Amygdala (tissue), 56 donors: Measurements from ENCODE around the gene PDLIM7.
"Not testable (repeated sequence)": the region's sequence is repeated elsewhere in the genome, so short reads cannot be mapped to it uniquely, and the experiment has no call there.

Experiments
- DNase-seq, 56 donors: peaks; one replicate each; lab custom pipeline; 2025; lab: John Stamatoyannopoulos, UW

The PDLIM7 gene

DNA sequence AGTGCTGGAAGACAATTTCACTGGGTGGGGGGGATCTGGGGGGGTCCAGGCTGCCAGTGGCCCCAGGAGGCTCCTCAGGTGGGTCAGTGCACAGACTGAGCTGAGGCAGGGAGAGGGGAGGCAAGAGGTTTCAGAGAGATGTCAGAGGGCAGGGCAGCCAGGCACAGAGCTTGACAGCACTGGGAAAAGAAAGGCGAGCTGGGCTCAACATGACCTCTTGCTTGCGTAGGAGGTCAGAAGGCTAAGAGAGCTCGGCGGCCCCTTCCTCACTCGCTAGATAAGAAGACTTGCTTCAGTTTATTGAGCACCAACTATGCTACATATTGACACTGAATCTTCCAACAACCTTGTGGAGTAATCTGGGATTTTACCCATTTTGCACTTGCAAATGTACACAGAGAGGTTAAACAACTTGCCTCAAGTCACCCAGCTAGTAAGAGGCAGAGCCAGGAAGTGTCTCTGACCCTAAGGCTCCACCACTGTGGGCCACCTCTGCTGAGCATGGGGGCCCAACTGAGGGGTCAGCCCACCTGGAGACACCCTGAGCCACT, 3.5 kb downstream of the PDLIM7 start:
- DNase-seq, result no peak

DNA sequence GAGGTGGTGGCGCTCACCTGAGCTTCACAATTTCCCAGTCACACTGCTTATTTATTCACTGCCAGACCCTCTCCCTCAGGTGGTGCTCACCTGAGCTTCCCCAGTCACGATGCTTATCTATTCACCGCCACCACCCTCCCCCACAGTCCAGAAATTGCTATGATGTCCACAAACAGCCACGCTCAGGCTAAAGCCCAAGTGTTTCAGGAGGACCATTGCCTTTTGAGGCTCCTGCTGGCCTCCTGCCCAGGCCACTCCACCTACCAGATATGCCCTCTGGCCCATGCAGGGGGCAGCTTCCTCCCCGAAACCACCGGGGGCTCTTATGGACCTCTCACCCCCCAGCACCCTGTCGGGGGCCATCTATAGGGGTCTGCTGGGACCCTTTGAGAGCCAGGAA, 4.6 kb downstream of the PDLIM7 start:
- no peak for DNase-seq

DNA sequence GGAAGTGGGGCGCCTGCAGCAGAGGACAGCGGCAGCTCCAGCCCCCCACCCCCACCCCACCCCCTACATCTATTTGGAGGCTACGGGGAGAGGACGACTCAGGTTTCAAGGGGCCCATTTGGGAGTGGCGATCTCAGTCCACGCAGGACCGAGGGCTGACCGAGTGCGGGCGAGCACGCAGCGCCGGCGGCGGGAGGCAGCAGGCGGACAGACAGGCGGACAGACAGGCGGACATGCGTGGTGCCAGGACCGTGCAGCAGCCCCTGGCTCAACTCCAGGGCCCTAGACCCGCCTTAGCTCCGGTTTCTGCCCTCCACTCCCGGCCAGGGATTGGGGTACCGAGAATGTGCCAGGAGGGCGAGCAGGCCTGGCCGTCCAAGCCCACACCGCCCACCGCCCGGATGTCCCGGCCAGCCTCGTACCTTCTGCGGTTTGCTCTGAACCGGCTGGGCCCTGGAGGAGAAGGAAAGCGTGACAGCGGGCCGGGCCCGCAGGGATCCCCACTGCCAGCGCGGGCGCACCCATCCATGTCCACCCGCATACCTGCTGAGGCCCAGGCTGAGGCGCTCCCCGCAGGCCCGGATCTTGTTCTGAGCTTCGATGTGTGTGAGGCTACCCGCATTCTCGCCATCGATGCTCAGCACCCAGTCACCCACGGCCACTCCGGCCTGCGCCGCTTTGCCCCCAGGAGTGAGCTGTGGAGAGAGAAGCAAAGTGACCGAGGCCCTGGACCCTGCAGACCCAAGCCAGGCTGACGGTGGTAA, 5.2 kb downstream of the PDLIM7 start:
- no peak for DNase-seq

DNA sequence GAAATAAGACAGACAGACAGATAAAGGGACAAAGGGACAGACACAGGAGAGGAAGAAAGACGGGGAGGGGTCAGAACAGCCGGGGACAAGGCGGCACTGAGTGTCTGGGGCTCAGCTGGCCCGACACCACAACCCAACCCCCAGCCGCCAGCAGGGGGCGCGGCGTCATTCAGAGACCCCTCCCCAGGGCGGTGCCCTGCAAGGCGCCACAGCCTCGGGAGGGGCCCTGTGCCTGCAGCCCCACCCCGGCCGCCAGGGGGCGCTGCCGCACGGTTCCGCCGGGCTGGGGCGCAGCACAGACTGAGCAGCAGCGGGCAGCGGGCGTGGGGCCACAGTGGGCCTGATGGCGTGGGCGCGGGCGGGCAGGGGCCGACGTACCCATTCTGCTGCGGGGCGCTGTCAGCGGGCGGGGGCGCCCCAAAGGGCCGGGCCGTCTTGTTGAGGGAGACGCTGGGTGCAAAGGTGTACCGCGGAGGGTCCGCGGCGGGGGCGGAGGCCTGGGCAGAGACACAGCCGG, 5.9 kb downstream of the PDLIM7 start:
- DNase-seq, result no peak

DNA sequence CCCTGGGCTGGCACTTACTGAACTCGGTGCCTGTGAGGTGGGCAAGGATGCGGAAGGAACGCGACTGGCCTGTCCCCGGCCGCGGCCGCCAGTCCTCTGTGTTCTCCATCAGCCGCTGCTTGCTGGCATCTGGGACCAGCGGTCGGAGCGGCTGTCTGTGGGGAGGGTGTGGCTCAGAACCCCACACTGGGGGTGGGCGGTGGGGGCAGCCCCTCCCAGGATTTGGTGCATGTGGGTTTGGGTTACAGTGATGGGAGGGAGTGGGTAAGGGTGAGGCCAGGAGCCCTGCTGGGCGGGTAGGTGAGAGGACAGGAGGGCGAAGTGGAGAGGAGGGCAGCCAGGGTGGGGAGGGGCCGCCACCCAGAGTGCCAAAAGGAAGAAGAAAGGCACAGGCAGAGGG, 6.4 kb downstream of the PDLIM7 start:
- no peak for DNase-seq

DNA sequence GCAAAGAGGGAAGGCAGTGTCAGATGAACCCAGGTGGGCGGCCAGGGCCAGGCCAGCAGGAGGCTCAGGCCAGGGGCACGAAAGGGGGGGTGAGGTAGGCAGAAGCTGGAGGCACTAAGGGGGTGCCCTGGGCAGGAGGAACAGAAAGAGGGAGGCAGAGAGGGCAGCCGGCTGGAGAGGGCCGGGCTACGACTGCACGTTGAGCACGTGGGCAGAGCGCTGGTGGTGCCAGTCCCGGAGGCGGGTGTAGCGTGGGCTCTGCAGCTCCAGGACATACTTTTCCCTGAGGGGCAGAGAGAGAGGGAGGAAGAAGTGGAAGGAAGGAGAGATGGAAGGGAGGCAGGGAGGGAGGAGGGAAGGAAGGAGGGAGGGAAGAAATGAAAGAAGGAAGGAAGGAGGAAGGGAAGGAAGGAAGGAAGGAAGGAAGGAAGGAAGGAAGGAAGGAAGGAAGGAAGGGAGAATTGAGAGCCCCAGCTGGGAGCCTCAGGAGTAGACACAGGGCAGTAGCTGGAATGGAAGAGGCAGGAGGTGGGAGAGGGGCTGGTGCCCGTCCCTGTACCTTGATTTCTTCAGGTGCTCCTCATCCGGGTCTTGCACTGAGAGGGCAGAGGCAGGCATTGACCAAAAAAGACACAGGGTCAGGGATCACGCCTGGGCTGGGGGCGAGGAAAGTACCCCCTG, 7.0 kb downstream of the PDLIM7 start:
- peak in 8 of 56 donors; percentile 9 to 28 (median 18) for DNase-seq

DNA sequence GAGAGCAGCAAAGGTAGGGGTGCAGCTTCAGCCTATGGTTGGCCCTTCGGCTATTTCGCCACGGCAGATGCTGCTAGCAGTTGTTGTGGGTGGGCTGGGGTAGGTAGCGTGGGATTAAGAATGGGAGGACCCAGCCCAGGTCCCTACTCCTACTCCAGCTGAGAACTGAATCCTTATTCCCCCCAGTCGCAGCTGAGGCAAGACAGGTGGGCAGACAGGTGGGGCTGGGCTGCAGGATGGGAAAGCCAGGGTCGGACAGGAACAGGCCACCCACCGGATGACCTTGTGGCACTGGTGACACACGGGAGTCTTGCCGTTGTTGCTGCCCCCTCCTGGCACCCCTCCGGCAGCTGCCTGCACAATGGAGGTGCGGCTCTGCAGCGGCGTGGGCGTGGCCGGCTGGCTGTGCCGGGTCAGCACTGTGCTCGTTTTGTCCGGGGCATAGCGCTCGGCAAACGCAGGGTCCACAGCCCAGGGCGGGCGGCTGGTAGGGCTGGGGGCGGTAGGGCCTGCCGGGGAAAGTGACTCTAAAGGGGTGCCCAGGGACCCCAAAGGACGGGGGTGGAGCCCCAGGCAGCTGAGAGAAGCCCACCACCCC, 8.2 kb downstream of the PDLIM7 start:
- no peak for DNase-seq

DNA sequence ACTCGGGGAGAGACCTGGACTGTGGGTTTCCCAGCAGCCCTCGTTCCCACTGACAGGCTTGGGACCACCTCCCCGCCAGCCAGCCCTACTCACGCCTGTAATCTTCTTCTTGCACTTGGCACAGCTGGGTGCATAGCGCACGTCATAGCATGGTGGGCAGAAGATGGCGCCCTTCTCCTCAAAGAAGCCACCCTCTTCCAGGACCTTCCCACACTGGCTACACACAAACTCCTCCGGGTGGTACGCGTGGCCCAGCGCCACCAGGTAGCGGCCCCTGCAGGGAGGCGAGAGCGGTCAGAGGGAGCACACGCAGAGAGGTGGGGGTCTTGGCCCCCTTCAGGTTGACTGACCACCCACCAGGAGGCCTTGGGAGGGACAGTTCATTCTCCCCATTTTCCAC, 9.4 kb downstream of the PDLIM7 start:
- DNase-seq, result no peak

DNA sequence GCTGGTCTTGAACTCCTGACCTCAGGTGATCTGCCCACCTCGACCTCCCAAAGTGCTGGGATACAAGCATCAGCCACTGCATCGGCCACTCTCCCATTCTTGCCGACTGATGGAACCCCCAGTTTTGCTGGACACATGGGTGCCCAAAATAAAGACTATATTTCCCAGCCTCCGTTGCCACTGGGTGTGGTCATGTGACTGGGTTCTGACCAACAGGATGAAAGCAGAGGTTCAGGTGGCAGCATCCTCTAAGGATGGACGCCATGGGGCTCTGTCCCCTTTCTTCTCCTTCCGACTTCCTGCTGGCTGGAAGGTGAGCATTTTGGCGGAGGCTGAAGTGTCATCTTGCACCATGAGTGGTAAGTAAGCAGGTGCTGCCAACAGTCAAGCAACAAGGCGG, 10.3 kb downstream of the PDLIM7 start:
- no peak for DNase-seq

DNA sequence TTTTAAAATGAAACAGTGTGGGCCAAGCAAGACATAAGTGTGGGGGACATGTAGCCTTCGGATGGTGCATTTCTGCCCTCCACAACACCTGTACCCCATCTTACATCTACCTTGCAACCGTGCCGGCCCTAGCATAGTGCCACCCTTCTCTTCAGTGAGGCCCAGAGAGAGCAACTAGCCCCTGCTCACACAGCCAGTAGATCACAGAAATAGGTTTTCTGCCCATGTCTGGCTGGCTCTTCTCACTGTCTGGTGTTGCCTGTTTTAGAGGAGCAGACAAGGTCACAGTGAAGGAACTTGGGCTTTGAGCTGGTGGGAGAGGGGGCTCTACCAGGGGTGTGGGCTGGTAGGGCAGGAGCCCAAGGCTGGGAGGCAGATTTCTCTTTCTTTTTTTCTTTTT, 11.1 kb downstream of the PDLIM7 start:
- DNase-seq, result no peak

DNA sequence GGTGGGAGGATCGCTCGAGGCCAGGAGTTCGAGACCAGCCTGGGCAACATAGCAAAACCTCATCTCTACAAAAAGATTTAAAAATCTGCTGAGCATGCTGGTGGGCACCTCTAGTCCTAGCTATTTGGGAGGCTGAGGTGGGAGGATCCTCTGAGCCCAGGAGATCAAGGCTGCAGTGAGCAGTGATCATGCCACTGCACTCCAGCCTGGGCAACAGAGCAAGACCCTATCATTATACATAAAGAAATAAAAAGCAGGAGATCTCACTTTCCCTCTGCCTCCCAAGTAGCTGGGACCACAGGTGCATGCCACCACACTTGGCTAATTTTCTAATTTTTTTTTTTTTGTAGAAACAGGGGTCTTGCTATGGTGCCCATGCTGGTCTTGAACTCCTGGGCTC, 11.7 kb downstream of the PDLIM7 start:
- not testable (repeated sequence) for DNase-seq

DNA sequence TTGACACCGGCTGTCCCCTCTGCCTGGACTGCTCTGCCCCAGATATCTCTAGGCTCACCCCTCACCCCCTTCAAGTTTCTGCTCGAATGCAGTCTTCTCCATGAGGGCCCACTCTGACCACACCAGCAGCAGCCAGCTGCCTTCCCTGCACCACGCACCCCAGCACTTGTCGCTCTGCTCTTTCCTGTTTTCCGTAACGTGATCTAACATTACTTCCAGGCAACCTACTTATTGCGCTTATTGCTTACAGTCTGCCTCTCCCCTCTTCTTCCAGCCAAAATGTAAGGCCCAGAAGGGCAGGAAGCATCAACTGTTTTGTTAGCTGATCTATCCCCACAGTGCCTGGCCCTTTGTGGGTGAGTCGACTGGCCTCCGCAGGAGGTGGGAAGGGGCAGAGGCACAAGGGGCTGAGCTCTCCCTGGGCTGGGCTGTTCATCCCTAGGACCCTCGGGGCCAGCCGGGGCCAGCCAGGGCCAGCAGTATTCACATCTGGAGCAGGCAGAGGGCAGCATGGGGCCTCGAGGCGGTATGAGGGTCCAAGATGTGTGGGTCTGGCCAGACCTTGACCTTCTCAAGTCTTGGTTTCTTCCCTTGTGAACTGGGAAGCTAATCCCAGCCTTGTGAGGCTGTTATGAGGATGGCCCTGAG, 12.4 kb downstream of the PDLIM7 start:
- no peak for DNase-seq

DNA sequence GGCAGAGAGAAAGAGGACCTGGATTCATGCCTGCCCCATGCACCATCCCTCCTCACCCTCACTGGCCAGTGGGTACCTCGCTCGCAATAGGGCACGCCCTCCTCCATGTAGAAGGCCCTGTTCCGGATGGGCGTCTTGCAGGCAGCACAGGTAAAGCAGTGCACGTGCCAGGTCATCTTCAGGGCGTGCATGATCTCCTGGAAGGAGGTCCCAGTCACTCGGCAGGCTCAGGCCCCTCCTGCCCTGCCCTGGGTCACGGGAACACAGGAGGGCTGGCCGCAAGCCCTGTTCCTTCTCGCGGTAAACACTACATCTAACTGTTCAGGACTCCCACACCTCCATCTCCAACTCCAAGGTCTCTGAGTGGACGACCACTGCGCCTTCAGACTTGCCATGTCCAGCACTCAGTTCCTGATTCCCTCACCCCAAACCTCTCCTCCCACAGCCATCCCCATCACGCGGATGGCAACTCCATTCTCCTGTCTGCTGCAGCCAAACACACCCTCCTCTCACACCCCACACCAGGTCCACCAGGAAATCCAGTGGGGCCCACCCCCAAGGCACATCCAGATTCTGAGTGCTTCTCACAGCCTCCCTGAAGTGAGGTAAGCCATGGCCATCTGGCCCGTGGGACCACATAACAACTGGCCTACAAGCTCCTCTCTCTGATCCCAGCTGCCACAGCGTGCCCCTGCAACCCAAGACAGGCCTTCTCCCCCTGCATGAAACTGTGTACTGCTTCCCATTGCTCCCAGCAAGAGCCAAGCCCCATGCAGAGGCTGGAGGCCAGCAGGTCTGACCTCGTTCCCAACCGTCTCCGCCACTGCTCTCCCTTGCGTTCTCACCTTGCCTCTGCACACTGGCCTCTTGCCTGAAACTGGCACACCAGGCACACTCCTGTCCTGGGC, 13.2 kb downstream of the PDLIM7 start:
- DNase-seq, result no peak

DNA sequence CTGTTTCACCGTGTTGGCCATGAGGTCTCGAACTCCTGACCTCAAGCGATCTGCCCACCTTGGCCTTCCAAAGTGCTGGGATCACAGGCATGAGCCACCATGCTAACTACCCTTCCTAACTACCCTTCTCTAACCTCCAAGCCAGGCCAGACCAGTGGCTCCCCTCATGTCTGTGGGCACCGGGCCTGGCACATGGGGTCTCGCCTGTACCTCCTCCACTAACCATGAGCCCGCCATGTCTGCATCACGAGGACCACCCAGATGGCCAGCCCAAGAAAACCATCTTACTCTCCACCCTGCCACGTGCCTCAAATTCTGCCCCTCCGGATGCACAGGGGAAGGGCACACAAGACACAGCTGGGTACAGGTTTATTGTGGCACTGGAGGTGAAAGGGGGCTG, 14.4 kb downstream of the PDLIM7 start:
- DNase-seq, result no peak

DNA sequence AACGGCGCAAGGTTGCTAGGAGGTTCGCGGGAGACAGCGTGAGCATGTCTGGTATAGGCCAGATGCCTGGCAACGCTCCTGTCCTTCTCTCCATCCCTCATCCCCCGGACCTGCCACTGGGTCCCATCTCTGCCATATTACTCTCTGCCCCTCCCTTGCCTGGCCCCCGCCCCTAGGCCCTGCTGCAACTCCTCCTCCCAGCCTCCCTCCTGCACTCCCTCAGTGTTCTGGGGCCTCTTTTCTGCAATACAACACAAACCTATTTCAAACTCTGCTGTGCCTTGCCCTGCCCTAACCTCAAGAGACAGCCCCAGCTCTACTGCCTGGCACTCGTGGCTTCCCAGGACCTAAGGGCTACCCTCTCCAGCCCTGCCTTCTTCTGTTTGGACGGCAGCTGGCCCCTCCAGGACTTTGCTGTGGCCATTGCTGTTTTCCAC, 15.0 kb downstream of the PDLIM7 start:
- DNase-seq, result no peak

DNA sequence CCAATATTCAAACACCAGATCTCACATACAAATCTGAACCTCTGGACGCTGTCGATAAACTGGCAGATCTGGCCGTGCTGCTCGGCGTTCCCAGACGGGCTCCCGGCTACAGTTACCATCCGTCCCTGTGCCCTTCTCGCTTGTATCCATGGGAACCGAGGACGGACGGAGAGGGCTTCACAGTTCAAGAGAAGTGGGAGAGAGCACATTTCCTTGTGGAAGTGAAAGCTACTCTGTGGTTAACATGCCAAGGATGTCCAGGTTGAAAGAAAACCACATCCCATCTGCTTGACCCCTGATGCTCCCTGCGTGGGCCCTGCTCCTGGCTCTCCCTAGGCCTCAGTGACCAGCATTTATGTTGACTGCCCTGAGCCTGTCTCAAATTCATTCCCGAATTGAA, 17.6 kb downstream of the PDLIM7 start:
- DNase-seq, result no peak

DNA sequence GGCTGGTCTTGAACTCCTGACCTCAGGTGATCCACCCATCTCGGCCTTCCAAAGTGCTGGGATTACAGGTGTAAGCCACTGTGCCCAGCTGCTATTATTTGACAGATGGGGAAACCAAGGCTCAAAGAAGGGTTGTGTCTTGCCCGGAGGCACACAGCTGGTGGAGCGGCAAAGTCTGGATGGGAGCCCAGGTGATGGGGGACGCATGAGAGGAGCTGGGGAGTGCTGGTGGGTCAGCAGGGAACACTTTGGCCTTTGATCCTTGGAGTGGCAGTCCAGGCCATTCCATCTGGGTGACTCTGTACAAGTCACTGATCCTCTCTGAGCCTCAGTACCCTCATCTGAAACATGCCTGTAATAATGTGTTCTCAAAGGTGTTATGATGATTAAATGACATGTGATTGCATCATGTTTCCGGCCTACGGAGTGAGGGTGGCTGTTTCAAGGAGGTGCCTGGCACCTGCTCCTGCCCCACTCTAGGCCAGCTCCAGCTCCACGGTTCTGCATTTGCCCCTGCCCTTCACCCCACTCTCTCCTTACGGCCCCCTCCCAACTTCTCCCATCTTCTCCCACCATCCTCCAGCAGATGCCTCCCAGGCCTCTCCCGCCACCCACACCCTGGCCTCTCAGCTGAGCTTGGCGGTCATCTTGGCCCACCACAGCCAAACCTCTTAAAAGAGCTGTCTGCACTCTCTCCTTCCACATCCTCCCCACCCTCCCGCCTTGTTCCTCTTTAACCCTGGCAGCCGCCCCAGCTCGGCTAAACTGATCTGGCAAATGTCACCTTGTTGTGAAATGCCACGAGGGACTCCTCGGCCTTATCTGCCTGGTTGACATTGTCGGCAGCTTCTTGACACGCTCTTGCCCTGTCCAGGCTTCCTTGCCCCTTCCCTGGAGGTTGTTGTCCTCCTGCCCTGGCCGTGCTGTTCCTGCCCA, 18.4 kb downstream of the PDLIM7 start:
- peak in 5 of 56 donors; percentile 12 to 47 (median 21) for DNase-seq

DNA sequence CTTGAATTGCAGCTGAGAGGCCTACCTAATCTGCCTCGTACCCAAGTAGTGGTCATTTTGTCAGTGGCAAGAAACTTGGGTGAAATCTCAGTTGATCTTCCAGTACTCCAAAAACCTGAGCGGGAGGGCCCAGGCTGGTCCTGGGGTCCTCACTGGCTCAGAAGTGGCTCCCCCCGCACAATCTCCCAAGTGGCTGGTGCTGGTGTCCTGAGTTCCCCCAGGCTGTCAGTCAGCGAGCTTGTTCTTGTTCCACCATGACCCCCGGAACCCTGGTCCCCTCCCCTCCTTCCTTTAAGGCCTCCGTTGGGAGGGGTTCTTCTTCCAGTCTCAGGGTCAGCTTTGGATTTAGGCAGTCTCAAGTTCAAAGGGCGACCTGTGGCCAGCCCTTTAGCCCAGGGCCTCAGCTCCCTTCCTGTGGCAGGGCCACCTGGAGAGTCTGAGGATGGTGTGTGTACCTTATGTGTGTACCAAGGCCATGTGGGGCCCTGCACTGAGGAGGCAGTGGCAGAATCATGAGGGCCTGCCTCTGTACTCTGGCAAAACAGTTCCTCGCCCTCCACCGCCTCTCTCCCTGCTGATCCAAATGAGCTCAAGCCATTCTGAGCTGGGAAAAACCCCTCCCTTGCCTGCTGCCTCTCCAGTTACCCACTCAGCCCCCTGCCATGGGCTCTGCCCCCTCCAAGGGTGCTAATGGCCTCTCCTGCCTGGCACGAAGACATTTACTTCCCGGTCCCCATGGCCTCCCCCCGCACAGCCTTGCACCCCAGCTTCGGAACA, 19.5 kb downstream of the PDLIM7 start:
- no peak for DNase-seq
